ENCODE results near the gene METTL23.
"Not testable (repeated sequence)": the region's sequence is repeated elsewhere in the genome, so short reads cannot be mapped to it uniquely, and the experiment has no call there.

Gene METTL23

DNA sequence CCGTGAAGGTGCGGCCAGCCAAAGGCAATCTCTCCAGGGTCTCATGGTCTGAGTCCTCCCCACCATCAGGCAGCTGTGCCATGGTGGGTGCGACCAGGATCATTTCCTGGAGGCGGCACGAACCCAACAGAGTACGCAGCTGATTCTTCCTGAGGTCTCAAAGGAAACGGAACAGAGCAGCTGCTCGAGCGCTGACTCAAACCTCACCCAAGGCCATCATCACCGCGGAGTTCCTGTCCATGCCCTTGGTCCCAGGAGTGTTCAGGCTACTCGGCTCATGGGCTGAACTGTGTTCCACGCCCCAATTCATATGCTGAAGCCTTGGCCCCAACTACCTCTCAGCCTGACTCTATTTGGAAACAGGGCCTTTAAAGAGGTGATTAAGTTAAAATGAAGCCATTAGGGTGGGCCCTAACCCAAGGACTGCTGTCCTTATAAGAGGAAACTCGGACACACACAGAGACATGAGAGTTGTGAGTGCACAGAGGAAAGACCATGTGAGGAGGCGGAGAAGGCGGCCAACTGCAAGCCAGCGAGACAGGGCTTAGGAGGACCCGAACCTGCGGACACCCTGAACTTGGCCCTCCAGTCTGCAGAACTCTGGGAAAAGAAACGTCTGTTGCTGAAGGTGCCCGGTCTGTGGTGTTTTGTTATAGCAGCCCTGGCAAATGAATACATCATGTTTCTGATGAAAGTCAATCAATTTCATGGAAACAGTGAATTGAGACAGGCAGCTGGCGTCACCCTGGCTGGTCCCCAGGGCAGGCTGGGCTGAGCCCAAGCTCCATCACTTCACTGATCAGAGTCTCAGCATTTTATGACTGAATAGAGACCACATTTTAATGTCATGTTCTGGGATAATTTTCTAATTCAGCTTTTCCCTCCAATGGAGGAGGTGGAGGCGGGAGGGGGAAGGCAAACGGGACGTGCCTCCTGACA lies 29.6 kb upstream of the METTL23 start:
- DNase-seq = no peak

DNA sequence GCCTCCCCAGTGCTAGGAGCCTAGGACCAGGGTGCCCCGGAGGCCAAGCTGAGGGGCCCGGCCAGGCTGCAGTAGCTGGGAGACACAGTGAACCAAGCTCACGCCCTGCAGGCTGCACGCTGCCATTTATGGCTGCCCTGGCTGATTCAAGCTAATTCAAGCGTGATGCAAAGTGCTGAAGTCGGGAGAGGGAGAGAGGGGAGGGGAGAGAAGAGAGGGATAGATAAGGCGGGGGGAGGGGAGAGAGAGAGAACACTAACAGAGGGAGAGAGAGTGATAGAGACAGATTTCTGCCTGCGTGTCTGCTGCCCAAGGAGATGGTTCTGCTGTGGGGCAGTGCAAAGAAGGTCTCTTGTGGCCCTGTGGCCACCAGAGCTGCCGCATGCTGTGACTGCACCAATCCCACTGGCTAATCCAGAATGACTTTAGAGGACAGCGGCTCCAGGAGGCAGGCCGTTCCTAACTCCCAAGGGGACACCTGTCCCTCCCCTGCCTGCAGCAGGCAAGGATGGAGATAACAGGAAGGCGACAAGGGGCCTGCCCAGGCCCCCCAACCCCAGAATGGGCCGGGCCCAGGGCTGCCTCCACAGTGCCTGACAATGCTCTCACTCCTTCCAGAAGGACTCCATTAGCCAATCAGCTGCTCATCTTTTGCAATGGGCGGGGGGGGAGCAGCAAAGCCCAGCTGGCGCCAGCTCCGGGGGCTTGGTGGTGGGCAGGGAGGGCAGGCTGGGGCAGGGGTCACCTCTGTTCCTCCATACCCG lies 28.8 kb upstream of the METTL23 start:
- DNase-seq = no peak

DNA sequence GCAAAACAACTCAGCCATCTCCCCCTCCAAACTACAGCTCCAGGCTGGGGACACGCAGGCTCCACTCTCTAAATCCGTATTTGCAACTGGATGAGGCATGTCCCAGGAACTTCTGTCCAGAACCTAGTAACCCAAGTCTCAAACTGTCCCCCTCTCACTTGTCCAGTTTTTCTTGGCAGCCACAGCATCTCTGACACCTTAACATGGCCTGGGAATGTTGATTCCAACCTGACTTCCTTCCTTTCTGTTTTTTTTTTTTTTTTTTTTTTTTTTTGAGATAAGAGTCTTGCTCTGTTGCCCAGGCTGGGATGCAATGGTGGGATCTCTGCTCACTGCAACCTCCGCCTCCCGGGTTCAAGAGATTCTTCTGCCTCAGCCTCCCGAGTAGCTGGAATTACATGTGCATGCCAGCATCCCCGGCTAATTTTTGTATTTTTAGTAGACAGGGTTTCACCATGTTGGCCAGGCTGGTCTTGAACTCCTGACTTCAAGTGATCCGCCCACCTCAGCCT lies 28.1 kb upstream of the METTL23 start:
- not testable (repeated sequence) for DNase-seq

GRCh38 chr17:76700270-76700616 lies 26.4 kb upstream of the METTL23 start:
- no peak for DNase-seq

DNA sequence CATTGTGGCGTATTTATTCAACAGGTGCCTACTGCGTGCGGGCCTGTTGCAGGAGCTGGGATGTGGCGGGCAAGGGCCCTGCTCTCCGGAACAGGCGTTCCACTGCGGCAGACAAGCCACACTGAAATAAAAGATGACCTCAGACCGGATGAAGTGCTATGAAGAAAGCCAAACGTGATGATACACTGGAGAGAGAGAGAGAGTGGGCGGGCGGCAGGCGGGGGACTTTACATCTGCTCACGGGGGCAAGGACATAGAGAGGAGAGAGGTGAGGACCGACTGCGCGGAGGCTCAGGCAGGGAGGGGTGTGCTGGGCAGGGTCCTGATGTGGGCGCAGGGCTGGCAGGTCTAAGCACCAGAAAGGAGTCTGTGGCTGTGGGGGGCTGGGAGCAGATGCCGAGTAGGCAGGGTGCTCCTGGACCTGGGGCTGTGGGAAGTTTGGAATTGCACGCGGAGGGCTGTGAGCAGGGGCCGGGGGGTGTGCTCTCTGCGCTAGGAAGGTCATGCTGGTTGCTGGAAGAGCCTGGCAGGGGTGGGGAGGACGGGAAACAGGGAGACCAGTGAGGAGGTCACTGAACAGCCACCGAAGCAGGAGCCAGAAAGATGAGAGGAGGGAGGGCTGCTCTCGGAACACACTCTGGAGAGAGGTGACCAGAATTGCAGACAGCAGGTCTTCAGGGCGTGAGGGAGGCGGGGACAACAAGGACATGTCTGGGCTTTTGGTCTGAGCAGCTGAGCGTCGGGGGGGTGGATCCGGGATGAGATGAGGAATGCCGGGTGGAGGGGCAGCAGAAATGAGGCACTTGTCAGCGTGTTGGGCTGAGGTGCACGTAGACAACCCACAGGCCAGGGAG lies 25.8 kb upstream of the METTL23 start:
- no peak for DNase-seq

GRCh38 chr17:76701471-76701967 lies 25.1 kb upstream of the METTL23 start:
- DNase-seq = no peak

- no peak for DNase-seq
Measured at GRCh38 chr17:76702076-76702475, 24.6 kb upstream of the METTL23 start.

DNA sequence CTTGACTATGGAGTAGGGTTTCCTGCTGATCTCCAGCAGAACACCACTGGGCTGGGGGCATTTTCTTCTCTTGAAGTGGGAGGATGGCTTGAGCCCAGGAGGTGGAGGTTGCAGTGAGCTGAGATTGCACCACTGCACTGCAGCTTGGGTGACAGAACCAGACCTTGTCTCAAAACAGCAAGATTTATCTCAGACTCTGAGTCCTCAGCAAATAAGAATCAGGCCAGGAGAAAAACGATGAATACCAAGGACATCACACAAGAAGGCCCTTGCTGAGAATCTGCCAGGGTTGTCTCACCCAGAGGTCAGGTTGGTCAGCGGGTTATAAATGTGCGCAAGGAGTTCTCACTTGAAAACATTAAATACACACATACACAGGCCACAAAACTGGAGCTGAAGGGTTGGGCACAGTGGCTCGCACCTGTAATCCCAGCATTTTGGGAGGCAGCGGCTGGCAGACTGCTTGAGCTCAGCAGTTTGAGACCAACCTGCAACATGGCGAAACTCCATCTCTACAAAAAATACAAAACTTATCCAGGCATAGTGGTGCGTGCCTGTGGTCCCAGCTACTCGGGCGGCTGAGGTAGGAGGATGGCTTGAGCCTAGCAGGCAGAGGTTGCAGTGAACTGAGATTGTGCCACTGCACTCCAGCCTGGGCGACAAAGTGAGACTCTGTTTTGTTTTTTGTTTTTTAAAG lies 23.6 kb upstream of the METTL23 start:
- DNase-seq = no peak

DNA sequence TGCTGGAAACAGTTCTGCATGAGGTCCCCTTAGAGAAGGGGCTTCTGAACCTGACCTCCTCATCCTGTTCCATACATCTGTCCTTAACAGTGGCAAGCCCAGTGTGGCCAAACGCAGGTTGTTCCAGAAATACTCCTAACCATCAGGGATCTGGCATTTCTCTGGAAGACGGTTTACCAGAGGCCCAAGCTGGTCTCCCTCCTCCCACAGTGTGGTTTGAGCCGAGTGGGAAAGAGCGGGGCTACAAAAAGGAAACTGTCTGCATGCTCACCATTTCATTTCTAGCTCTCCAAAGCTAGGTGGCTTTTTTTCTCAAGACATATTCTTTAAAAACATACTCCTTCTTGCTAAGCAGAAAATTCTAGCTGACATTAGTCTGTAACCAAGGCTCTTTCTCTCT lies 21.8 kb upstream of the METTL23 start:
- DNase-seq = no peak

GRCh38 chr17:76706817-76707216 lies 19.8 kb upstream of the METTL23 start:
- no peak for DNase-seq

DNA sequence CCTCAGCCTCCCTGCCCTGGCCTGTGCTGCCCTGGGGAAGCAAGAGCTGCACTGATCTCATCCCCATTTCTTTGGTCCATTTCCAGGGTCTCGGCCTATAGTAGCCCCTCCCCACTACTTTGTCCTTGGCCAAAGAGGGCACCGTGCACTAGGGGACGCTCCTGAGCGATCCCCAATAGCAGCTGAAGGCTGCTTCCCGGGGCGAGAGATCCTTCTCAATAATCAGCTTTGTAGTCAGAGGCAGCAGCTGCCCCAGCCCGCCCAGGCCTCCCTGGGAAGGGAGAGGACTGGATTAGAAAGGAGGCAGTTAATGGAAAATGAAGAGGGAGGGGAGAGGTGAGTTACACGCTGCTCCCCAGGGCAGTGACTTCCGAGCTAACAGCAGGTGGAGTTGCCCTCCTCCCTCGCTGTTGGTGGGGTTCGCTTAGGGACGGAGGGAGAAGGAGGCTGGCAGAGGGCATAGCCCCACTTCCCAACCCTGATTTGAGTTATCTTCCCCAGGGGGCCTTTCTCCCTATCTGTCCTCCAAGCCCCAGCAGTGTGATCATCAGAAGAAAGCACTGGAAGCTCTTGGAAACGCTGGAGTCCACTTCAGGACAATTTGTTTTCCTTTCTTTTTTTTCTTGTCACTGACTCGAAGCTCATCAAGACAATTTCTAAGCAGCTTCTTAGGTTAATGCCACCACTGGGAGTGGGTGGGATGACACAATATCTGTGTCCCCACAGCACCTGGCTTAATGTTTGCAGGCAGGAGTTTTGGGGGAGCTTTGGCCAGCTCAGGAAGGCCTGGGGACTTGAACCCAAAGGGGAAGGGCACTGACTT lies 18.4 kb upstream of the METTL23 start:
- no peak for DNase-seq

DNA sequence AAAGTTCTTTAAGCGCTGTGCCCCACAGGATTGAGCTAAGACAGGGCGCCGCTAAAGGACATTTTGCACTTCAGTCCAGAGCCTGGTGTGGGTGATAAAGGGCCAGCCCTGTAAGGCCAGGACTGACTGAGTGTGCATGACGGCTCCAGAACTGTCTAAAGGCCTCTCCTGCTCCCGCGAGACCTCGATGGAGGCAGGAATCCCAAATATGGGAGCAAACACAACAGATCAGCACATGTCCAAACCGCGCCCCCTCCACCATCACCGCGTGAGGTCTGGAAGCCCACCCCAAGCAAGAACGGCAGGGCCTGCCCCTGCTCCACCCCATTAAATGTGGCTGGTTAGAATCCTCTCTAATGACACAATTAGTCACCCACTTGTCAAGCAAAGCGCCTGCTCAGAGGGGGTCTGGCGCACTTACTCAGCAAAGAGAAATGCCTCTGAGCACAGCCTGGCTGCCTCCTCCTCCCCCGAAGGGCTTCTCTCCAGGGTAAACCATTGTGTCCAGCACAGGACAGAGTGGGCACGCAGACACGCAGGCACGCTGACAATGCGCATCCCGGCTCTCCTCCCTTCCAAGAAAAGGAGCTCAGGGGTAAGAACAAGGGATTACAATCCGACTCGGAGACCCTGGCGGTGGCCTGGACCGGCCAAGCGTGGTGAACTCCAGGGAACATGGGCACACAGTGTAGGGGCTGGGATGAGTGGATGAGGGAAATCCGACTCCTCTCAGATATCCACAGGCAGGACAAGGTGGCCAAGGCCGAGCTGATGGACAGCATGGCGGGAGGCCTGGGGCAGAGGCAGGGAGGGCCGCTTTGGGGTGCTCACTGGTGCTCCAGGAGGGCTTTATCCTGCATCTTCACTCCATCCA lies 17.3 kb upstream of the METTL23 start:
- DNase-seq = no peak

DNA sequence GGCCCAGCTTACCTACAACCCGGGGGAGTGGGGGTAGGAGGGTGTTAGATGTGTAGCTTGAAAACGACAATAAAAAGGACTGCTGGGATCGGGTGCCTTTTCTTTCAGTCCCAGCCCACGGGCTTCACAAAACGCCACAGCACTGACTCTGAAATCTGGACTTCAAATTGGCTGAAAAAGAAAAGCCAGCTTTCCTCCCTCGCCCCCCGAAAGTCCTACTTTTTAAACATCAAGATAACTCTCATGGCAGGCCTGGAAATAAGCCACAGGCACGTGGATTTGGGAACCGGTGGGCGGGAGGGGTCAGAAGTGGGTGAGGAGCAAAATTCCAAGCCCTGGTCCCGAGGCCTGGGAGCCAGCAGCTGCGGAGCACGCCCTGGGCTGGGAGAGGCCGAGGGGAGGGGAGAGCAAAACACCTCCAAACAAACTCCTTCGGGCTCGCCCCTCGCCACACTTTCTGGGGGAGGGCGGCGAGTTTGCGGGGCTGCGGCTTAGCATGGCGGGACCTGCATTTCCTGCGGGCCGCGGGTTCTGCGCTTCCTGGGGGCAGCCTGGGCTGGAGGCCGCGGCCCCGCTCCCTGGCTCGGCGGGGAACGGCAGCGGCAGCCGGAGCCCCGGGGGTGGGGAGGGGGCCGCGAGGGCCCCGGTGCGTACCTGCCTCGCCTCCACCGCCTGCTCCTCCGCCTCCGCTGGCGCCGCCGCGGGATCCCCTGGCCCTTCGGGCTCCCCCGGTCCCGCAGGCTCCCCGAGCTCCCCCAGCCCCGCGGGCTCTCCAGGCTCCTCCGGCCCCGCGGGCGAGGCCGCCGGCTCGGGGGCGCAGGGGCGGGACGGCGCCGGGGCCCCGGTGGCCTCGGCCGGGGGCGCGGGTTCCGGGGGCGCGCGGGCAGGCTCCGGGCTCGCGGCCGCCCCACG lies 16.4 kb upstream of the METTL23 start:
- DNase-seq = not testable (repeated sequence)

- peak; percentile 49 for DNase-seq
Measured at GRCh38 chr17:76710863-76711611, 15.6 kb upstream of the METTL23 start, which contains the start of gene MXRA7. Gene MXRA7, minus strand, starts transcription at chr17:76710965. Its CDS starts 19 bp downstream, at chr17:76710946.

- DNase-seq = not testable (repeated sequence)
Measured at GRCh38 chr17:76712321-76712720, 14.3 kb upstream of the METTL23 start.

DNA sequence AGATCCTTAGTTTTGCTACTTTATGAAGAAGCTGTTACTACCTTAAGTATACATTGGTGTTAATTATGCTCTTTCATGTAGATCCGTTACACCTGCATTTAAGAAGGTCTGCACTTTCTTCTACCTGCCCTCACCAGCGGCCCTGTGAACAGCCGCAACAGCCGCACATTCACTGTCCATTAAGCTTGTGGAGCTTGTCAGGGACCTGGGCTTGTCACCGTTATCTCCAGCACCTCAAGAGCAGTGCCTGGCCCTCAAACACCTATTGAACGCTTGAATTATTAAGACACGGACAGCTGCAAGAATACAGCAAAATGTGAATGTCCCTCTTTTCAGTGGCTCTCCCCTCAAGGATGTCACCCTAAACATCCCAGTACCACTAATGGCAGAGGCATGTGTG lies 12.9 kb upstream of the METTL23 start:
- DNase-seq = no peak

- no peak for DNase-seq
Measured at GRCh38 chr17:76714336-76714735, 12.3 kb upstream of the METTL23 start.
